AG04450 (cell line): ENCODE data around the gene EEF1G. TPM values are rescaled to one million over a fixed set of nuclear protein-coding genes. Genes with fewer than 3 reads are reported as not detected.
"Not testable (repeated sequence)": the region's sequence is repeated elsewhere in the genome, so short reads cannot be mapped to it uniquely, and the experiment has no call there.

Source experiments
- CTCF ChIA-PET: fragments of 300-600, 350-600 bp; formaldehyde crosslinking; extraction: SDS; loops from one replicate; lab custom pipeline; 2022; ENCODE audit warnings: antibody characterized with exemption, inconsistent platforms; lab: Charles Lee
- POLR2A ChIA-PET: fragments of 350-600 bp; formaldehyde crosslinking; extraction: SDS; loops from one replicate; lab custom pipeline; 2021; ENCODE audit warnings: antibody characterized with exemption, inconsistent platforms; lab: Yijun Ruan, JAX
- DNase-seq: peaks from one replicate; pipeline ENCODE4 v3.0.0-alpha.2; 2011; ENCODE audit warnings: low read depth, low spot score
- H3K27ac ChIP-seq: one replicate; pipeline ENCODE4 v1.5.1; 2012; ENCODE audit warnings: low read depth, low read length, control low read depth
- H3K27me3 ChIP-seq: one replicate; pipeline ENCODE4 v1.6.0; 2012; ENCODE audit warnings: low read length; ENCODE audit not compliant: control insufficient read depth, insufficient read depth
- H3K4me3 ChIP-seq: 2 replicates; pipeline ENCODE4 v1.5.1; 2011; ENCODE audit warnings: mild to moderate bottlenecking, low read depth, low read length, control low read depth
- H3K9me3 ChIP-seq: 2 replicates; pipeline ENCODE4 v1.5.1; 2012; ENCODE audit warnings: low read length; ENCODE audit not compliant: control insufficient read depth, insufficient read depth
- CTCF ChIP-seq: IDR thresholded peaks from 2 replicates; pipeline ENCODE4 v1.5.1; 2011; ENCODE audit warnings: low read depth, low read length, control low read depth, inconsistent platforms
- polyA plus RNA-seq: library from polyadenylated mRNA; depleted of rRNA; stranded (reverse); fragments of >200 nt; gene quantifications from 2 replicates; pipeline ENCODE4 v1.2.3, GENCODE V29; 2011

Gene EEF1G
- polyA plus RNA-seq, 1 experiment, result 2,186 TPM

DNA sequence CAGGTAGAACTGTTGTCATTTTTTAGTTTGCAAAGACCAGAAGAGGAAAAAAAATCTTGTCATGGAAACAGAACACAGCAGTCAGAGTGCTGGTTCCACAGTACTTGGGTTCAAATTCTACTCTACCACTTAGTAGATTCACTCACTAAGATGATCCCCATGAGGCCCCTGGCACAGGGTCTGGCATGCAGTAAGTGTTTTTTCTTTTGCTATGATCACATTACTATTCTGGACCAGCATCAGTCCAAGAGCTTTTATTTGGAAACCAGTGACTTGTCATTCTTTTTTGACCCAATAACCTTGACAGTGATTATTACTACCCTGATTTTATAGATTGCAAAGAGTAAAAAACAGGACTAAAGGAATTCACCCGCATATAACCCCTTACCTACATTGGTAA lies 4.1 kb downstream of the EEF1G start:
- no peak for DNase-seq

DNA sequence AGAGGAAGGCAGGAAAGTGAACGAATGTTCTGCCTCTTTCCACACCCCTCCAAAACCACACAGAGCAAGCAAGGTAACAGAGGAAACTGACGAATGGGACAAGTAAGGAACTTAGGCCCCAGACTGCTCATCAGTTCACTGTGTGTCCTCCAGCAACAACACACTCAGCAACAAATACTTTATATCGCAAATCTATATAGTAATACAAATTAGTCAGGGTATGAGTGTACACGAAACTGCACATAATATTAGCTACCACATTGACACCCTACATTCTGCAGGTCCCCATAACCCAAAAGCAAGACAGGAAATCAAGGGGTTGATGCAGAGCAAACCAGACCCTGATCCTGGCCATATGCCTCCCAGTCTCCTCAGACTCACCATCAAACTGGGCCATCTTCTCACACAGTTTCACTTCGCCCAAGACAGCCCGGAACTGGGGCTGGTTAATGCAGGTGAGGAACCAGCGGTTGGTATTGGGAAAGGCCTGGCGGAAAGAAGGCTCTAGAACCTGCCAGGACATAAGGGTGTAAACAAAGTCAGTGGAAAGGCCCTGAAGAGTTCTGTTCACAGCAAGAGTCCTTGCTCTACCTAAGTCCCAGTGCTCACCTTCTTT lies 6.6 kb downstream of the EEF1G start:
- no peaks in the 10 kb centered on the region for H3K27me3 ChIP-seq
- H3K27ac ChIP-seq, result no peak overlapping the region
- DNase-seq, result no peak
- H3K9me3 ChIP-seq, result no peaks in the 10 kb centered on the region
- POLR2A ChIA-PET, result interaction anchor here (1.1 to 2.0 kb wide), 2 partner anchors 61 to 98 kb away, joined by 3 to 4 read pairs; partner anchors contain the start of genes C11orf98 and CSKMT
- H3K4me3 ChIP-seq, result no peak overlapping the region
- CTCF ChIA-PET, result interaction anchor here (0.5 to 1.4 kb wide), 3 partner anchors 142 to 227 kb away, joined by 4 to 5 read pairs (median 5); no protein-coding TSS in a partner anchor
- TF ChIP-seq CTCF, result no peak

More for the DNA sequence above, 4.1 kb downstream of the EEF1G start:
- POLR2A ChIA-PET, result interaction anchor here (0.5 to 0.7 kb wide), 2 partner anchors 24 to 72 kb away, joined by 3 read pairs; no protein-coding TSS in a partner anchor
- Histone ChIP-seq H3K27me3 (no peaks in the 10 kb centered on the region), H3K27ac (no peak overlapping the region), H3K9me3 (no peaks in the 10 kb centered on the region; the same call in 1 of the 2 replicates), H3K4me3 (no peak overlapping the region)
- no peak for TF ChIP-seq CTCF
- CTCF ChIA-PET, result interaction anchor here (1.2 to 2.2 kb wide), 4 partner anchors 8 to 145 kb away, joined by 3 to 9 read pairs (median 8); no protein-coding TSS in a partner anchor

GRCh38 chr11:62566247-62566646 lies 7.4 kb downstream of the EEF1G start:
- no peak overlapping the region for H3K4me3 ChIP-seq
- POLR2A ChIA-PET, result interaction anchor here (0.6 to 1.2 kb wide), 3 partner anchors 8 to 62 kb away, joined by 3 to 7 read pairs (median 5); partner anchors contain the start of gene EEF1G
- H3K9me3 ChIP-seq, result no peaks in the 10 kb centered on the region
- CTCF ChIA-PET, result interaction anchor here (0.6 kb wide), 1 partner anchor 141 kb away, joined by 3 read pairs; no protein-coding TSS in a partner anchor
- DNase-seq, result no peak
- no peaks in the 10 kb centered on the region for H3K27me3 ChIP-seq
- no peak overlapping the region for H3K27ac ChIP-seq
- TF ChIP-seq CTCF, result no peak

DNA sequence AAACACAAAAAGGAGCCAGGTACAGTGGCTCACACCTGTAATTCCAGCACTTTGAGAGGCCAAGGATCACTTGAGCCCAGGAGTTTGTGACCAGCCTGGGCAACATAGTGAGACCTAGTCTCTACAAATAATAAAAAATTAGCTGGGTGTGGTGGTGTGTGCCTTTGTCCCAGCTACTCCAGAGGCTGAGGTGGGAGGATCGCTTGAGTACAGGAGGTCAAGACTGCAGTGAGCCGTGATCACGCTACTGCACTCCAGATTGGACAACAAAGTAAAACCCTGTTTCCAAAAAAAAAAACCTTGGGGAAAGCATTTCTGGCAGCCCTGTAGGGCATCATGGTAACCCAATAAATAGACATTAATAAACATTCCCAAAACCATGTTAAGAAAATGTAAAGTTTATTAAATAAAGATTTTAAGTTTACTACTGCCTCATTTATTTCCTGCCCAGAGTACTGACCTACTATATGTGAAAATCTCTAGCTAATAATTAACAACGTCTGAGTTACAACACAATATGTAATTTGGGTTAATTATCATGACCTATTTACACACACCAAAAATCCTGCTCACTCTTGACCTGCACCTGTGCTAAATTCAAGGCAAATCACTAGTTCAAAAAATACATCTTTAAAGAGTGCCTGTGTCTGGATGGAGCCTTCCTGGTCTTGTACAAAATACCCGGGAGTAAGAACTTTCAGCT lies 8.4 kb downstream of the EEF1G start:
- H3K27me3 ChIP-seq, result no peaks in the 10 kb centered on the region
- CTCF ChIA-PET, result interaction anchor here (0.6 to 0.8 kb wide), 2 partner anchors 48 to 141 kb away, joined by 3 to 6 read pairs; no protein-coding TSS in a partner anchor
- TF ChIP-seq CTCF, result no peak
- POLR2A ChIA-PET, result interaction anchor here (0.8 to 1.2 kb wide), 3 partner anchors 9 to 100 kb away, joined by 3 to 7 read pairs (median 3); partner anchors contain the start of genes C11orf98, CSKMT and EEF1G
- no peak overlapping the region for H3K4me3 ChIP-seq
- H3K27ac ChIP-seq, result no peak overlapping the region
- DNase-seq, result no peak
- no peaks in the 10 kb centered on the region for H3K9me3 ChIP-seq

DNA sequence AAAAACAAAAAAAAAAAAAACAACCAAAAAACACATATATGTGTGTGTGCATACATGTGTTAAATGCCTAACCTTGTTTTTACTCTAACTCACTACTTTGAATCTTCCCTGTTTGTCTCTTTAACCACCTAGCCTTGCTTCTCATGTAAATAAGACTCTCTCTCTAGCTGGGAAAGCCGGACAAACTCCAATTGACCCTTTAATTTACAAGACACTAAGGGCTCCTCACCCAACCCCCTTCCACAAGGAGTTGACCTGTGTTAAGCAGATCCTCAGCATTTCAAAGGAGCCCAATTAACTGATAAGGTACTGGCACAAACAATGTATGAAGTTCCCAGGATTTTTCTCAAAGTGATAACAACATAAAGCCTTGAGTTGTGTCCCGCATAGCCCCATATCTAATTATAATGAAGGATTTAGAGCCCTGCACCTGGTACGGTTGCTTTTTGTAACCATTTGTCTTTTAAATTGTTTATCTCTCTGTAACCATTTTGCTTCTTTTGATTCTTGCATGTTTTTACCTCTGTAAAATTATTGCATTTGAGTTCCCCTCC lies 11.9 kb downstream of the EEF1G start:
- not testable (repeated sequence) for DNase-seq, H3K9me3 ChIP-seq, H3K27me3 ChIP-seq, H3K4me3 ChIP-seq
- H3K27ac ChIP-seq, result peak overlapping the region; percentile 31
- ChIA-PET CTCF (interaction anchor here (1.0 to 7.9 kb wide), 9 partner anchors 8 to 168 kb away, joined by 3 to 120 read pairs (median 19); partner anchors contain the start of genes AHNAK and EEF1G), POLR2A (interaction anchor here (1.3 to 2.0 kb wide), 4 partner anchors 13 to 110 kb away, joined by 4 to 29 read pairs (median 12); partner anchors contain the start of genes C11orf98, CSKMT, EEF1G and LBHD1)
